ENCODE data around the gene KRTAP4-11.

- TF ChIP-seq CTCF (IDR thresholded peaks at IDR 0.05; ENCODE audit: low read depth, low read length, poor library complexity, severe bottlenecking), result no peak
- no peak for TF ChIP-seq EZH2phosphoT487 (IDR thresholded peaks at IDR 0.05; ENCODE audit: borderline replicate concordance, low read length)
These were observed 6.9 kb downstream of the KRTAP4-11 start for GRCh38 chr17:41111151-41111885.

Measured in DOHH2 (cell line).